Astrocyte (in vitro differentiated cells and primary cell): ENCODE measurements around the gene RABGAP1L.

ENCODE experiments used
- EZH2 ChIP-seq: IDR thresholded peaks from 2 replicates; pipeline ENCODE4 v1.6.1; 2012; ENCODE audit warnings: mild to moderate bottlenecking, low read length, inconsistent platforms; ENCODE audit not compliant: insufficient read depth
- TF ChIP-seq, protein P1 (sequence below): IDR thresholded peaks from 2 replicates; pipeline ENCODE4 v1.5.1; 2011; ENCODE audit warnings: low read depth, mild to moderate bottlenecking, inconsistent platforms, low read length, moderate library complexity; ENCODE audit not compliant: insufficient read depth

DNA sequence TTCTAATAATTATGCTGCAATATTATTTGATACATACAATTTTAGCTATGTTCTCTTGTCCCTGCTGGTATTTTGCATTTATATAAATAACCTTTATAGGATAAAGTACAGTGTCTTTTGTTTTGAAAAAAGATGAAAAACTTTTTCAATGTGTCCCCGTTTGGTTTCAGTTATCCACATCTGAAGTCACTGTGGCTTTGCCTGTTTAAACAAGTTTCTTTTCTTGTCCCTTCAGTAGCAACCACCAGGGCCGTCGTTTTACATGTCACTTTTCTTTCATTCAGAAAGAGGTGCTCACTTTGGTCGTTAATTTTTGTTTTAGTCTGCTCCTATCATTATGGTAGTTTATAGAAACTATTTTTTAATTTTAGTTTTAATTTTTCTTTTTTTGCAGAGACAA is 41.4 kb downstream of the RABGAP1L start:
- no peak for TF ChIP-seq EZH2
- TF ChIP-seq, protein P1, sequence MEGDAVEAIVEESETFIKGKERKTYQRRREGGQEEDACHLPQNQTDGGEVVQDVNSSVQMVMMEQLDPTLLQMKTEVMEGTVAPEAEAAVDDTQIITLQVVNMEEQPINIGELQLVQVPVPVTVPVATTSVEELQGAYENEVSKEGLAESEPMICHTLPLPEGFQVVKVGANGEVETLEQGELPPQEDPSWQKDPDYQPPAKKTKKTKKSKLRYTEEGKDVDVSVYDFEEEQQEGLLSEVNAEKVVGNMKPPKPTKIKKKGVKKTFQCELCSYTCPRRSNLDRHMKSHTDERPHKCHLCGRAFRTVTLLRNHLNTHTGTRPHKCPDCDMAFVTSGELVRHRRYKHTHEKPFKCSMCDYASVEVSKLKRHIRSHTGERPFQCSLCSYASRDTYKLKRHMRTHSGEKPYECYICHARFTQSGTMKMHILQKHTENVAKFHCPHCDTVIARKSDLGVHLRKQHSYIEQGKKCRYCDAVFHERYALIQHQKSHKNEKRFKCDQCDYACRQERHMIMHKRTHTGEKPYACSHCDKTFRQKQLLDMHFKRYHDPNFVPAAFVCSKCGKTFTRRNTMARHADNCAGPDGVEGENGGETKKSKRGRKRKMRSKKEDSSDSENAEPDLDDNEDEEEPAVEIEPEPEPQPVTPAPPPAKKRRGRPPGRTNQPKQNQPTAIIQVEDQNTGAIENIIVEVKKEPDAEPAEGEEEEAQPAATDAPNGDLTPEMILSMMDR = no peak
